Fibroblast of villous mesenchyme (primary cell): ENCODE data around the gene WFDC12. TPM values are rescaled to one million over a fixed set of nuclear protein-coding genes. Genes with fewer than 3 reads are reported as not detected.

ENCODE experiments used
- DNase-seq: peaks from one replicate; pipeline ENCODE4 v3.0.0-alpha.2; 2010; ENCODE audit warnings: low read depth
- H3K4me3 ChIP-seq: 2 replicates; pipeline ENCODE4 v1.5.1; 2011; ENCODE audit warnings: low read depth, mild to moderate bottlenecking, low read length
- CTCF ChIP-seq: IDR thresholded peaks from 2 replicates; pipeline ENCODE4 v1.5.1; 2012; ENCODE audit warnings: low read depth, mild to moderate bottlenecking, low read length; ENCODE audit not compliant: insufficient read depth
- total RNA-seq: library from RNA; depleted of rRNA; stranded (reverse); fragments of >200 nt; gene quantifications from 2 replicates; pipeline ENCODE4 v1.2.3, GENCODE V29; 2012

WFDC12 gene
- total RNA-seq, 1 donor: not detected

- DNase-seq: no peak
- H3K4me3 ChIP-seq: no peak overlapping the region
Measured at GRCh38 chr20:45094864-45095574, 29.2 kb downstream of the WFDC12 start.

GRCh38 chr20:45094201-45094600, 30.1 kb downstream of the WFDC12 start:
- H3K4me3 ChIP-seq: no peak overlapping the region
- no peak for DNase-seq
- no peak for TF ChIP-seq CTCF

More at GRCh38 chr20:45094864-45095574, 29.2 kb downstream of the WFDC12 start:
- TF ChIP-seq CTCF: no peak

- H3K4me3 ChIP-seq: no peak overlapping the region
- DNase-seq: no peak
- TF ChIP-seq CTCF: no peak
Measured at GRCh38 chr20:45092898-45093297, 31.4 kb downstream of the WFDC12 start.

GRCh38 chr20:45091366-45091765, 32.9 kb downstream of the WFDC12 start:
- DNase-seq: no peak
- no peak for TF ChIP-seq CTCF
- no peak overlapping the region for H3K4me3 ChIP-seq

- no peak for DNase-seq
- no peak overlapping the region for H3K4me3 ChIP-seq
- no peak for TF ChIP-seq CTCF
Measured at GRCh38 chr20:45090481-45090880, 33.8 kb downstream of the WFDC12 start.

GRCh38 chr20:45088247-45088646, 36.0 kb downstream of the WFDC12 start:
- no peak overlapping the region for H3K4me3 ChIP-seq
- TF ChIP-seq CTCF: no peak
- peak; percentile 38 for DNase-seq

- DNase-seq: no peak
- H3K4me3 ChIP-seq: no peak overlapping the region
Measured at GRCh38 chr20:45087814-45088213, 36.5 kb downstream of the WFDC12 start.

More at GRCh38 chr20:45087814-45088213, 36.5 kb downstream of the WFDC12 start:
- TF ChIP-seq CTCF: no peak
